ENCODE results near the gene LRRC8D.

The LRRC8D gene

DNA sequence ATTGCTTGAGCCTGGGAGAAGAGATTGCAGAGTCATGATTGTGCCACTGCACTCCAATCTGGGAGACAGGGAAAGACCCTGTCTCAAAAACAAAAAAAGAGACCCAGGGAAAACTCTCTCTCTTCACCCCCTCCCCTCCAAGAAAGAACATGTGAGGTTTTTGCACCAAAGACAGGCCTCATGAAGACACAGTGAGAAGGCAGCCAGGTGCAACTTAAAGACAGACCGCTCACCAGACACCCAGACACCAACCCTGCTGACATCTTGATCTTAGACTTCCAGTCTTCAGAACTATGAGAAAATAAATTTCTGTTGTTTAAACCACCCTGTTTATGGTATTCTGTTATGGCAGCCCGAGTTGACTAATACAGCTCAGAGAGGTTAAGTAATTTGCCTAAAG lies 13.3 kb upstream of the LRRC8D start:
- Histone ChIP-seq H2AFZ (ENCODE audit: low read length) (no peak overlapping the region), H3K27me3 (ENCODE audit: insufficient read depth, low read length, poor library complexity, severe bottlenecking) (no peaks in the 10 kb centered on the region), H3K4me2 (ENCODE audit: low read depth, low read length, poor library complexity, severe bottlenecking) (no peak overlapping the region), H3K4me3 (ENCODE audit: low read length, poor library complexity, severe bottlenecking) (no peak overlapping the region), H3K79me2 (ENCODE audit: insufficient read depth, low read length) (no peaks in the 10 kb centered on the region), H3K9me2 (replicated peaks; ENCODE audit: low read depth, low read length) (no peaks in the 10 kb centered on the region), H3K9ac (ENCODE audit: low read depth, low read length, poor library complexity, severe bottlenecking) (no peak overlapping the region), H3F3A (ENCODE audit: low read depth) (no peaks in the 10 kb centered on the region), H4K20me1 (ENCODE audit: insufficient read depth, low read length, poor library complexity, severe bottlenecking) (no peaks in the 10 kb centered on the region), H3K36me3 (ENCODE audit: insufficient read depth, low read length) (no peaks in the 10 kb centered on the region), H3K9me3 (ENCODE audit: insufficient read depth, low read depth, low read length) (no peaks in the 10 kb centered on the region), H3K4me1 (ENCODE audit: insufficient read depth, low read length, poor library complexity, severe bottlenecking) (no peaks in the 10 kb centered on the region)
- no peak for TF ChIP-seq EZH2phosphoT487 (IDR thresholded peaks at IDR 0.05; ENCODE audit: borderline replicate concordance)
- TF ChIP-seq, protein P1, sequence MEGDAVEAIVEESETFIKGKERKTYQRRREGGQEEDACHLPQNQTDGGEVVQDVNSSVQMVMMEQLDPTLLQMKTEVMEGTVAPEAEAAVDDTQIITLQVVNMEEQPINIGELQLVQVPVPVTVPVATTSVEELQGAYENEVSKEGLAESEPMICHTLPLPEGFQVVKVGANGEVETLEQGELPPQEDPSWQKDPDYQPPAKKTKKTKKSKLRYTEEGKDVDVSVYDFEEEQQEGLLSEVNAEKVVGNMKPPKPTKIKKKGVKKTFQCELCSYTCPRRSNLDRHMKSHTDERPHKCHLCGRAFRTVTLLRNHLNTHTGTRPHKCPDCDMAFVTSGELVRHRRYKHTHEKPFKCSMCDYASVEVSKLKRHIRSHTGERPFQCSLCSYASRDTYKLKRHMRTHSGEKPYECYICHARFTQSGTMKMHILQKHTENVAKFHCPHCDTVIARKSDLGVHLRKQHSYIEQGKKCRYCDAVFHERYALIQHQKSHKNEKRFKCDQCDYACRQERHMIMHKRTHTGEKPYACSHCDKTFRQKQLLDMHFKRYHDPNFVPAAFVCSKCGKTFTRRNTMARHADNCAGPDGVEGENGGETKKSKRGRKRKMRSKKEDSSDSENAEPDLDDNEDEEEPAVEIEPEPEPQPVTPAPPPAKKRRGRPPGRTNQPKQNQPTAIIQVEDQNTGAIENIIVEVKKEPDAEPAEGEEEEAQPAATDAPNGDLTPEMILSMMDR (conservative IDR thresholded peaks at IDR 0.05; ENCODE audit: low read length) = no peak

DNA sequence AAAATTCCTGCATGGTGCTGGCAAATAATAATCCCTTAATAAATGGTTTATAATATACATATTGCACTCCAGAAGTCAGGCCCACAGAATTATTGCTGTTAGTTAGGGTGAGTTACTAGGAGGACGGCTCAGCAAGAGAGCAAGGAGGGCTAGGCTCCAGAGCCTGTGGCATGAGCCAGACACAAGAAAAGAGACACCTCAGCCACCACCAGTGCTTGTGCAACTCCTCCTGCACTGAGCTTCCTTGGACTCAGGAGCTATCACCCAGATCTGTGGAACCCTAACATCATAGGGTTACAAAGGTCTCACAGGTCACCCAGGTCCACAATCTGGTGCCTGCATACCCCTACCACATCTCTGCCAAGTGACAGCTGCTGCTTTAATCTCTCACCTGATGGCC lies 12.8 kb upstream of the LRRC8D start:
- Histone ChIP-seq H3K9ac (ENCODE audit: low read depth, low read length, poor library complexity, severe bottlenecking) (no peak overlapping the region), H3K4me3 (ENCODE audit: low read length, poor library complexity, severe bottlenecking) (no peak overlapping the region), H3K9me2 (replicated peaks; ENCODE audit: low read depth, low read length) (no peaks in the 10 kb centered on the region), H3F3A (ENCODE audit: low read depth) (no peaks in the 10 kb centered on the region), H4K20me1 (ENCODE audit: insufficient read depth, low read length, poor library complexity, severe bottlenecking) (no peaks in the 10 kb centered on the region), H3K4me1 (ENCODE audit: insufficient read depth, low read length, poor library complexity, severe bottlenecking) (no peaks in the 10 kb centered on the region), H2AFZ (ENCODE audit: low read length) (no peak overlapping the region), H3K9me3 (ENCODE audit: insufficient read depth, low read depth, low read length) (no peaks in the 10 kb centered on the region), H3K36me3 (ENCODE audit: insufficient read depth, low read length) (no peaks in the 10 kb centered on the region), H3K79me2 (ENCODE audit: insufficient read depth, low read length) (no peaks in the 10 kb centered on the region), H3K4me2 (ENCODE audit: low read depth, low read length, poor library complexity, severe bottlenecking) (no peak overlapping the region), H3K27me3 (ENCODE audit: insufficient read depth, low read length, poor library complexity, severe bottlenecking) (no peaks in the 10 kb centered on the region)
- no peak for TF ChIP-seq EZH2phosphoT487 (IDR thresholded peaks at IDR 0.05; ENCODE audit: borderline replicate concordance)
- TF ChIP-seq, protein P1 (conservative IDR thresholded peaks at IDR 0.05; ENCODE audit: low read length) = no peak

GRCh38 chr1:89808441-89809117 lies 12.3 kb upstream of the LRRC8D start:
- no peaks in the 10 kb centered on the region for H3K9me3 ChIP-seq (ENCODE audit: insufficient read depth, low read depth, low read length)
- TF ChIP-seq, protein P1 (conservative IDR thresholded peaks at IDR 0.05; ENCODE audit: low read length) = no peak
- TF ChIP-seq EZH2phosphoT487 (IDR thresholded peaks at IDR 0.05; ENCODE audit: borderline replicate concordance) = no peak
- no peaks in the 10 kb centered on the region for H3K79me2 ChIP-seq (ENCODE audit: insufficient read depth, low read length)
- H4K20me1 ChIP-seq (ENCODE audit: insufficient read depth, low read length, poor library complexity, severe bottlenecking) = no peaks in the 10 kb centered on the region
- H3K27me3 ChIP-seq (ENCODE audit: insufficient read depth, low read length, poor library complexity, severe bottlenecking) = no peaks in the 10 kb centered on the region
- H3F3A ChIP-seq (ENCODE audit: low read depth) = no peaks in the 10 kb centered on the region
- H3K9me2 ChIP-seq (replicated peaks; ENCODE audit: low read depth, low read length) = no peaks in the 10 kb centered on the region
- no peak overlapping the region for H2AFZ ChIP-seq (ENCODE audit: low read length)
- no peak overlapping the region for H3K4me3 ChIP-seq (ENCODE audit: low read length, poor library complexity, severe bottlenecking)
- no peaks in the 10 kb centered on the region for H3K4me1 ChIP-seq (ENCODE audit: insufficient read depth, low read length, poor library complexity, severe bottlenecking)
- no peaks in the 10 kb centered on the region for H3K36me3 ChIP-seq (ENCODE audit: insufficient read depth, low read length)
- no peak overlapping the region for H3K4me2 ChIP-seq (ENCODE audit: low read depth, low read length, poor library complexity, severe bottlenecking)
- no peak overlapping the region for H3K9ac ChIP-seq (ENCODE audit: low read depth, low read length, poor library complexity, severe bottlenecking)
